PC-3 (cell line): Measurements from ENCODE around the gene SLC6A1.

ENCODE experiments used
- CTCF ChIP-seq: fragments of 300-600 bp; sonication (generic); conservative IDR thresholded peaks from 2 replicates; pipeline ENCODE4 v1.5.1; 2017; ENCODE audit warnings: antibody characterized with exemption, low read depth, mild to moderate bottlenecking, low read length
- EZH2 ChIP-seq: fragments of 300-600 bp; sonication (generic); IDR thresholded peaks from one replicate; pipeline ENCODE4 v1.6.1; 2017; ENCODE audit warnings: antibody characterized with exemption, mild to moderate bottlenecking, low read length; ENCODE audit not compliant: unreplicated experiment

DNA sequence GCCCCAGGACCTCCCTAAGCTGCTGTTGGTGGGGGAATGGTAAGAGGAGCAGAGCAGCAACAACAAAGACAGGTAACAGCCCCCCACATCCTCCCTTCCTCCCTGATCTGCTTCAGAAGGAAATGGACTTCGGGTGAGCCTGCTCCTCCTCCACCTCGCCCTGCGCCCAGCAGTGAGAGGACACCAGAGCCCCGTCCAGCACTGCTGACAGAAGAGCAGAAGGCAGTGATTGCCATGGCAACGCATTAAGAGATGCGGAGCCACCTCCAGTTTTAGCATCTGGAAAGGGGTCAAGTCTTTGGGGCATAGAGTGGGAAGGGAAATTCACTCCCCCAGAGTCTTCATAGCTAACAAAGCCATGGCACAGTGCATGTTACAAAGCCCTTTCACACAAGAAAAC lies 84.2 kb downstream of the SLC6A1 start:
- TF ChIP-seq CTCF = no peak
- no peak for TF ChIP-seq EZH2
